Keratinocyte (primary cell): ENCODE results near the gene DBNDD2. TPM values are rescaled to one million over a fixed set of nuclear protein-coding genes. Genes with fewer than 3 reads are reported as not detected.

ENCODE experiments used
- DNase-seq: peaks from one replicate; pipeline ENCODE4 v3.0.0-alpha.2; 2011; ENCODE audit warnings: low read depth, missing footprints, low spot score
- FAIRE-seq: peaks from 2 replicates; lab custom pipeline; 2011; peaks lifted over from hg19 to GRCh38; lab: Jason Lieb, UNC
- H2AFZ ChIP-seq: 2 replicates; pipeline ENCODE4 v1.6.0; 2012; ENCODE audit warnings: low read length, control low read depth, inconsistent platforms; ENCODE audit not compliant: control insufficient read depth
- H3K27ac ChIP-seq: 2 replicates; pipeline ENCODE4 v1.5.1; 2011; ENCODE audit warnings: low read length; ENCODE audit not compliant: control insufficient read depth, insufficient read depth
- H3K27me3 ChIP-seq: 3 replicates; pipeline ENCODE4 v1.6.0; 2011; ENCODE audit warnings: low read length; ENCODE audit not compliant: control insufficient read depth, insufficient read depth; ENCODE audit errors: extremely low read depth
- H3K36me3 ChIP-seq, 2 experiments: 2 replicates in 1 of 2; 3 replicates in 1 of 2; pipeline ENCODE4 v1.5.1; 2011; ENCODE audit warnings: low read length in 2 of 2, mild to moderate bottlenecking in 1 of 2; ENCODE audit not compliant: control insufficient read depth in 2 of 2, insufficient read depth in 2 of 2; ENCODE audit errors: extremely low read depth in 1 of 2
- H3K4me1 ChIP-seq: 3 replicates; pipeline ENCODE4 v1.5.1; 2011; ENCODE audit warnings: low read length; ENCODE audit not compliant: control insufficient read depth, insufficient read depth; ENCODE audit errors: extremely low read depth
- H3K4me2 ChIP-seq: 3 replicates; pipeline ENCODE4 v1.6.0; 2011; ENCODE audit warnings: low read depth, low read length; ENCODE audit not compliant: control insufficient read depth, insufficient read depth; ENCODE audit errors: extremely low read depth
- H3K4me3 ChIP-seq, 3 experiments: fragments of 200-600 bp in 1 of 3; sonication (generic) in 1 of 3; 2 replicates in 2 of 3; 3 replicates in 1 of 3; pipeline ENCODE4 v1.5.1; 2011 to 2016; ENCODE audit warnings: low read length in 3 of 3, mild to moderate bottlenecking in 3 of 3, control low read depth in 2 of 3, inconsistent platforms in 1 of 3, low read depth in 1 of 3, mixed read lengths in 1 of 3, mixed run types in 1 of 3, moderate library complexity in 1 of 3; ENCODE audit not compliant: control insufficient read depth in 2 of 3, insufficient read depth in 2 of 3; ENCODE audit errors: extremely low read depth in 1 of 3
- H3K79me2 ChIP-seq: 2 replicates; pipeline ENCODE4 v1.6.0; 2012; ENCODE audit warnings: low read length; ENCODE audit not compliant: control insufficient read depth, insufficient read depth
- H3K9ac ChIP-seq: 3 replicates; pipeline ENCODE4 v1.6.0; 2011; ENCODE audit warnings: low read length; ENCODE audit not compliant: control insufficient read depth, insufficient read depth; ENCODE audit errors: extremely low read depth
- H3K9me1 ChIP-seq: 3 replicates; pipeline ENCODE4 v1.6.0; 2011; ENCODE audit warnings: low read length; ENCODE audit not compliant: control insufficient read depth, insufficient read depth; ENCODE audit errors: extremely low read depth
- H3K9me3 ChIP-seq: 2 replicates; pipeline ENCODE4 v1.5.1; 2012; ENCODE audit warnings: low read depth, low read length; ENCODE audit not compliant: control insufficient read depth
- H4K20me1 ChIP-seq: 3 replicates; pipeline ENCODE4 v1.6.0; 2011; ENCODE audit warnings: low read length; ENCODE audit not compliant: control insufficient read depth, insufficient read depth; ENCODE audit errors: extremely low read depth
- CTCF ChIP-seq, 3 experiments: IDR thresholded peaks in 1 of 3; conservative IDR thresholded peaks in 1 of 3; optimal IDR thresholded peaks in 1 of 3; 2 replicates in 2 of 3; 3 replicates in 1 of 3; pipeline versions ENCODE3 to v1.5.1; 2011; ENCODE audit warnings: low read length in 3 of 3, mild to moderate bottlenecking in 3 of 3, moderate library complexity in 2 of 3, control low read depth in 1 of 3, inconsistent platforms in 1 of 3; ENCODE audit not compliant: insufficient read depth in 2 of 3; ENCODE audit errors: extremely low read depth in 1 of 3
- EZH2 ChIP-seq: IDR thresholded peaks from one replicate; pipeline ENCODE4 v1.6.1; 2012; ENCODE audit warnings: inconsistent platforms, mild to moderate bottlenecking, low read length, moderate library complexity
- dilution Hi-C: fragments of 300-500 bp; cut with MboI; formaldehyde crosslinking; loops from one replicate; pipeline ENCODE4 v1.7.0; 2020; ENCODE audit warnings: low sequenced_read_pairs; ENCODE audit not compliant: extremely low pct_ligation_motif_present
- polyA plus RNA-seq, 5 experiments: library from polyadenylated mRNA; depleted of rRNA in 3 of 5; stranded (reverse) in 3 of 5; stranded (forward) in 1 of 5; unstranded in 1 of 5; fragments of >200 nt; gene quantifications; 1 replicate in 1 of 5; 2 replicates in 3 of 5; 3 replicates in 1 of 5; pipeline versions ENCODE4 v1.2.1 to v1.2.3, GENCODE V29; 2011 to 2012; ENCODE audit warnings: missing spikeins in 2 of 5, low read depth in 1 of 5, low replicate concordance in 1 of 5

Gene DBNDD2
- polyA plus RNA-seq, 1 donor (not counting 4 experiments of a cell fraction or from before 2014, with no cell fraction given): 37.4 TPM

GRCh38 chr20:45432294-45432693 is 24.2 kb downstream of the DBNDD2 start:
- Histone ChIP-seq H3K79me2 (no peaks in the 10 kb centered on the region), H3K36me3 (peaks cover 0 to 2% of the 10 kb centered on the region in 2 experiments), H3K27me3 (no peaks in the 10 kb centered on the region), H3K4me2 (no peak overlapping the region), H4K20me1 (no peaks in the 10 kb centered on the region), H3K9me1 (no peaks in the 10 kb centered on the region), H3K9ac (no peak overlapping the region), H3K9me3 (no peaks in the 10 kb centered on the region), H3K4me1 (peaks cover 4% of the 10 kb centered on the region), H3K4me3 (no peak overlapping the region), H3K27ac (no peak overlapping the region), H2AFZ (no peak overlapping the region)
- DNase-seq (no peak), FAIRE-seq (no peak)
- dilution Hi-C loops: no loop called here
- no peak for TF ChIP-seq EZH2
- no peak for TF ChIP-seq CTCF (optimal IDR thresholded peaks at IDR 0.05 in 1 of 3, IDR thresholded peaks at IDR 0.05 in 1 of 3, conservative IDR thresholded peaks at IDR 0.05 in 1 of 3; ENCODE audit: extremely low read depth in 1 of 3, insufficient read depth in 2 of 3, low read length in 3 of 3)

- peaks cover 4% of the 10 kb centered on the region for H3K4me1 ChIP-seq
- no peaks in the 10 kb centered on the region for H4K20me1 ChIP-seq
- H3K27me3 ChIP-seq: no peaks in the 10 kb centered on the region
- no peak for TF ChIP-seq CTCF (optimal IDR thresholded peaks at IDR 0.05 in 1 of 3, IDR thresholded peaks at IDR 0.05 in 1 of 3, conservative IDR thresholded peaks at IDR 0.05 in 1 of 3; ENCODE audit: extremely low read depth in 1 of 3, insufficient read depth in 2 of 3, low read length in 3 of 3)
- no peak overlapping the region for H3K9ac ChIP-seq
- dilution Hi-C loops: no loop called here
- no peak overlapping the region for H2AFZ ChIP-seq
- H3K36me3 ChIP-seq: no peaks in the 10 kb centered on the region
- DNase-seq: no peak
- H3K79me2 ChIP-seq: no peaks in the 10 kb centered on the region
- no peaks in the 10 kb centered on the region for H3K9me3 ChIP-seq
- H3K27ac ChIP-seq: no peak overlapping the region
- H3K9me1 ChIP-seq: no peaks in the 10 kb centered on the region
- no peak overlapping the region for H3K4me2 ChIP-seq
- no peak for FAIRE-seq
- H3K4me3 ChIP-seq: no peak overlapping the region
These were observed 25.2 kb downstream of the DBNDD2 start for GRCh38 chr20:45433316-45433715.
